Activated CD4-positive, alpha-beta T cell treated with anti-CD3 and anti-CD28 coated beads, Interleukin-2, amount 50 U/mL, for 4 hours (primary cell): Measurements from ENCODE around the gene CH25H.
A peak's percentile ranks its signal among the peaks of the same experiment; 100 is the strongest.
"Not testable (repeated sequence)": the region's sequence is repeated elsewhere in the genome, so short reads cannot be mapped to it uniquely, and the experiment has no call there.

Experiments
- DNase-seq, 2 experiments: peaks; one replicate each; pipeline ENCODE4 v3.0.0-alpha.2; 2020

Gene CH25H

GRCh38 chr10:89207181-89207800 lies at the start of gene CH25H:
CH25H (minus strand) TSS chr10:89207317; CDS start chr10:89207292, 25 bp downstream.
- DNase-seq, result peak; percentile 35 to 41

- no peak for DNase-seq
Measured at GRCh38 chr10:89256340-89256739, 49.2 kb upstream of the CH25H start.

DNA sequence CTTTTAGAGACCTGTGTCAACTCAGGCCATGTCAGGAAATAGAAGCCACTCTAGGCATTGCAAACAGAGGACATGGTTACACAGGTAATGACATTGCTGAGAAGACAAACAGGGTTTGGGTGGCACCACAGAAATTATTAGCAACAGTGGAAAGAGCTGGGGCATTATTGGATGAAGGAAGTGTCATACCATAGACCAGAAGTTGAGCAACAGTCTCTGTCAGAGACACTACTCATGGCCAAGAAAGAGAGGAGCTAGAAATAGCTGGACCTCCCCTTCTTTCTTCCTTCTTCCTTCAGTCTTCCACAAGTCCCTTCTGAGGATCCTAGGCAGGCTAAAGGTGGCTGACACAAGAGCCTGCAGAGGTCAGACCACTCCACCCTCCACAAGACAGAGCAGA lies 48.7 kb upstream of the CH25H start:
- no peak for DNase-seq

DNA sequence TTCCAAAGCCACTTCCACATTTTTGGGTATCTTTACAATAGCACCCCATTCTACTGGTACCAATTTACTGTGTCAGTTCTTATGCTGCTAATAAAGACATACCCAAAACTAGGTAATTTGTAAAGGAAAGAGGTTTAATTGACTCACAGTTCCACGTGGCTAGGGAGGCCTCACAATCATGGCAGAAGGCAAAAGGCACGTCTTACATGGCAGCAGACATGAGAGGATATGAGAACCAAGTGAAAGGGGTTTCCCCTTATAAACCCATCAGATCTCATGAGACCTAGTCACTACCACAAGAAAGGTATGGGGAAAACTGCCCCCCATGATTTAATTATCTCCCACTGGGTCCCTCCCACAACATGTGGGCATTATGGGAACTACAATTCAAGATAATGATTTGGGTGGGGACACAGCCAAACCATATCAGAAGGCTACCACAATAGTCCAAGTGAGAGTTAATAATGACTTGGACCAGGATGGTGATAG lies 48.0 kb upstream of the CH25H start:
- DNase-seq, result not testable (repeated sequence)

DNA sequence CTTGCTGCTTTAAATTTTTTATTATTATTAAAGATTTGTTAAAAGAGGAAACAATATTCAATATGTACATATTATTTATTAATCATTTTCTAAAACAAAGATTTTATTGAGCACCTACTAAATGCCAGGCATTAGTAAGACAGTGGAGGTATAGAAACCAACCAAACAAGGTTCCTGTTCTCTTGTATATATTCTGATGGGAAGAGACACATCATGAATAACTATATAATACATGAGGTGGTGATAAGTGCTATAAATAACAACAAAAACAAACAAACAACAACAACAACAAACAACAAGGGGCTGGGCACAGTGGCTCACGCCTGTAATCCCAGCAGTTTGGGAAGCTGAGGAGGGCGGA lies 45.1 kb upstream of the CH25H start:
- DNase-seq, result no peak

DNA sequence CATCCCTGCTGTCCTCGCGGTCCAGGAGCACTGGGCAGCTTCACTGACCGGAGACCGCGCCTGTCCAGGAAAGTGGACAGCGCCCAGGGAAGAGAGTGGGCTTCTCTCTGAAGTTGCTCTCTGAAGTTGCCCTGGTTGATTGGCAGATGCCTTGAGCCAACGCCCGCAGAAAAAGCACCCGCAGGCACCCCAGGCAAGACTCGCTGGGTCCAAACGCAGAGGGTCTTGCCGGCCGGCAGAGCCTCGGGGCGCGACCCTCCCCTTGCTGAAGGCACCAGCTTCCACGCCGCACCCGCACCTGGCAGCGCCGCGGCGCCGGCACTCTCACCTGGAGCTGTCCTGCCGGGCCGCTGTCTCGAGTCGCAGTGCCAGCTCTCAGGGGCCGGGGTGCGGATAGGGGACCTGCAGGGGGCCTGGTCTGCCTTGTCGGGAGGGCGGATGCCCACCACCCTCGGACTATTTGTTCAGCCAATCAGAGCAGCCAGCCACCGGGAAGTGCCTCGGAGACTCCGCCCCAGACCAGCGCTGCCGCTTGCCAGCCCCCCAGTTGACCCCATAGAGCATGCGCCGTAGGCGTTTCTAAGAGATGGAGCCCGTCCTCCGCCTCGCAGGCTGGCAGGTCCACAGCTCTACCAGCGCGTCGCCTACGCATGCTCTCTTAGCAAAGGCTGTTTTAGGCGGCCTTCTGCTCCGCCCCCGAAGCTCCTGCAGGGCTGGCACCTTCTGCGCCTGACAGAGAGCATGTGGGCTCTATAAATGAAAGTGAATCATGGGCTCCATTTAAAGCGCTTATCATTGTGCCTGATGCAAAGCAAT lies 44.5 kb upstream of the CH25H start, which contains the start of gene LIPA:
Gene LIPA, minus strand, starts transcription at position 367 of the 816 bp plus-strand sequence. CDS start 4,127 bp downstream, outside the sequence.
- peak; percentile 96 to 97 for DNase-seq

GRCh38 chr10:89250865-89251408 lies 43.8 kb upstream of the CH25H start:
- no peak for DNase-seq

- no peak for DNase-seq
Measured at GRCh38 chr10:89248990-89249389, 41.9 kb upstream of the CH25H start.

GRCh38 chr10:89247623-89248022 lies 40.5 kb upstream of the CH25H start:
- not testable (repeated sequence) for DNase-seq

- no peak for DNase-seq
Measured at GRCh38 chr10:89245802-89246201, 38.7 kb upstream of the CH25H start.

DNA sequence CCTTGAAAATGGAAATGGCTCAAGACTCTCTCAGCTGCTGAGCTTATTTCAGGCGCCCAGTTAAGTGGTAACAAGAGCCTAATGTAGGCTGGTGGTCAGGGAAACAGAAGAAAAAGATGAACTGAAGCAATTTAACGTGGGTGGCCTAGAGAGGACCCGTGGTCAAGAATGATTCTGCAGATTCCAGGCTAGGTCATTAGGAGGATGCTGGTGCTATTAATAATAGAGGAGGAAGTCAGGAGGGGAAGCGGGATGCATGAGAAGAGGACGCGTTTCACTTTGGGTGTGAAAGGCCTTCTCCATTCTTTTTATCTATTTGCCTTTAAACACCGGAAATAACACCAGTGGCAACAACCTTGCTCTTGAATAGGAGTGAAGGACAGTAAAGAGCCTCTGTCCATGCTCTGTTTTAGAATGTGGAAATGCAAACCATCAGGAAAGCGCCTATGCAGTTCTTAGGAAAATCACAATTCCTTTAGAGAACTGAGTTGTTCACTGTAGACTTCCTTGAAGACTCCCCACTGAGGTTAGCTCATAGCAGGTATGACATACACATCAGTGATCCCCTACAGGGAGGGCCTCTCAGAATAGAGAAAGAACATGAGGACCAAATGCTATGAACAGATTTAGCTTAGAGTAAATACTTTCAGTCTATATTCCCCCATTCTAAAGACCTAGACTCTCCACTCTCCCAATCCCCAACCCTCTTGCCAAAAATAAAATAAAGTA lies 35.9 kb upstream of the CH25H start:
- no peak for DNase-seq

DNA sequence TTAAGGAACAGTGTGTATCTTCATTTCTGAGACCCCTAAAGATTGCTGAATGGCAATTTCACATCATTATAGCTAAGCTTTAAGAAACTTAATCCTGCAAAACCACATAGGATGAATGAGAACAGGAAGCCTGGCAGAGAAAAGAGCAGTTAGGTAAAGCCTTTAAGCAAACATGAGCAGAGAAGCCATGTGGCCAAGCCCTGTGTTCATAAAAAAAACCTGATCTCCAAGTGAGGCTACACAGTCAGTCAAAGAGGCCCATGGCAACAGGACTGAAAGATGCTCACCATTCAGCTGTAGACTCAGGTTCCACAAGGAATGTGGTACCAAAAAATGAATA lies 35.2 kb upstream of the CH25H start:
- DNase-seq, result no peak

GRCh38 chr10:89241486-89242344 lies 34.6 kb upstream of the CH25H start:
- no peak for DNase-seq

GRCh38 chr10:89241026-89241425 lies 33.9 kb upstream of the CH25H start:
- no peak for DNase-seq

DNA sequence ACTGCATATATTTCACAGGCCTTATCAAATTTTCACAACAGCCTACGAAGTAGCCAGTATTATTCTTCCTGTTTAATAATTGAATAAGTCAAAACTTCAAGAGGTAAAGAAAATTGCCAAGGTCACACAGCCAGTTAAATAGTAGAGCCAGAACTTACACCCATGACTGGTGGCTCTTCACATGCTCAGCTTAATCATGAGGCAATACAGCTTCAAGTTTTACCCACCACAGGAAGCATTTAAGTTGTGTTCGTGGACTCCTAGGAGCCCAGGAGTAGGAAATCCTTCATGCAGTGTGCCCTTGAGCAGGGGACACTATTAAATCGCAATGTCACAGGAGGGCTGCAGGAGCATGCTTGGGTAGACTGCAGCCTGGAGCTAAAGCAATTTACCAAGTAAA lies 33.4 kb upstream of the CH25H start:
- DNase-seq, result no peak

GRCh38 chr10:89238956-89239644 lies 32.0 kb upstream of the CH25H start:
- no peak for DNase-seq

DNA sequence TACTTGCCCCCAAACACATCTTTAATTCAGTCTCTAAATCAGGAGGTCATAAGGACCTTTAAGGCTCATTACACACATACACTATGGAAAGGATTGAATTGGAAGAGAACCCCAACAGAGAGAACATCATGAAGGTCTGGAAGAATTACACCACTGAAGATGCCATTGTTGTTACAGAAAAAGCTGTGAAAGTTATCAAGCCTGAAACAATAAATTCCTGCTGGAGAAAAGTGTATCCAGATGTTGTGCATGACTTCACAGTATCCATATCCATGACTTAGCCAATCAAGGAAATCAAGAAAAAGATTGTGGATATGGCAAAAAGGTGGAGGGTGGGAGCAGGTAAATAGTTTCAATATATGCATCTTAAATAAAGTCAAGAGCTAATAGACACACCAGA lies 30.7 kb upstream of the CH25H start:
- no peak for DNase-seq

- DNase-seq, result no peak
Measured at GRCh38 chr10:89236226-89236797, 29.2 kb upstream of the CH25H start.

DNA sequence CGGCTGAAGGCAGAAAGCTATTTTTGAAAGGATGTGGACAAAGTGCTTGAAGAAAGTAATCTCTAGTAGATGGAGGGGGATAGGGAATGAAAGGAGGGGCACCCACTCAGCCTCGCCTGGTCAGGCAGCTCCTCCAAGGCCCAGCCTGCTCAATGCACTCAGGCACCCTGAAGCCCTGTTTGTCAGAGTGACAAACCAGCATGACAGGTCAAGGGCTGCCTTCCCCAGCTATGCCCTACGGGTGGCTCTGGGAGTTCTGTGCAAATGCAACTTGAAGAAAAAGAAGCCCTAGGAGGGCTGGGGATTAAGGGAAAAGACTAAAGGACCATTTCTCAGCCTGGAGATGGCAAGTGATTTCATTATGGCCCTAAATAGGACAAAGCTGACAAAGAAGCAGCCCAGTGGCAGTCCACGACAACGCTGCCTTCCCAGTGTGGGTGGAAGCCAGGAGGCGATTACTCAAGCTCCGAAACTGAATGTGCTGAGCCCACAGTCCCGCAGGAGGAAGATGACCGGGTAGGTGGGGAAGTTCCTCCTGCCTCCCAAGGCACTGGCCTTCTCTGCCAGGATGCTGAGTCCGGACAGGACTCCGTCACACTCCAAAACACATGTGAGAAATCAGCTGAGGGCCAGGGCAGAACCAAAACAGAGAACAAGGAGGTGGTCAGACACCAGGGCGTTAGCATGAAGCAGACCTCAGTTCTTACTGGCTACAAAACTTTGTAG lies 28.1 kb upstream of the CH25H start:
- DNase-seq, result no peak

DNA sequence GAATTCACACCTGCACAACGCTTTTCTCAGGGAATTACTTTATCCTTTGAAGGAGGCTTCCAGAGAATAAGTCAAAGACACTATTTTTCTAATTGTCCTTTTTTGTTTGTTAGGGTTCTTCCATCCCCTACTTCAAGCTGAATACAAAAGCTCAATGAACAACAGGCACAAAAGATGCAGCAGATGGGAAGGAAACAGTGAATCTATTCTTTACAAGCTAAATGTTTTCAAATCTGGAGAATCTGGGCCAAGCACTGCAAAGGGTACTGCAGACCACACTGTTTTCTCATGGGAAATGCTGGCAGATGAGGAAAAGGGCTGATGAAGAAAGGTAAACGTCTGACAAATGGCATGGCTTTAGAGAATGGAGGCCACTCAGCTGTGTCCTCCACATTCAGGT lies 25.9 kb upstream of the CH25H start:
- no peak for DNase-seq

- DNase-seq, result no peak
Measured at GRCh38 chr10:89228962-89229361, 21.8 kb upstream of the CH25H start.
